SK-N-SH treated with all-trans-retinoic acid at 6 μM for 48 hours (cell line): Measurements from ENCODE around the gene ZNF423.

Experiments
- ATAC-seq: fragments of 200-7000 bp; cut with Tn5 transposase; 3 replicates; pipeline ENCODE4 v1.9.1; 2020; ENCODE audit warnings: mild to moderate bottlenecking, moderate library complexity
- ARNTL ChIP-seq: fragments of 450-650 bp; formaldehyde crosslinking; IDR thresholded peaks from 2 replicates; pipeline ENCODE4 v1.5.0; 2020; ENCODE audit warnings: low read depth, mild to moderate bottlenecking, moderate library complexity, borderline replicate concordance
- BACH2 ChIP-seq: fragments of 250-450 bp; sonication (Bioruptor Pico); IDR thresholded peaks from 2 replicates; pipeline ENCODE4 v1.9.0; 2021; ENCODE audit warnings: mild to moderate bottlenecking, borderline replicate concordance
- CSDC2 ChIP-seq: fragments of 250-450 bp; sonication (Bioruptor Pico); IDR thresholded peaks from 2 replicates; pipeline ENCODE4 v1.5.0; 2020; ENCODE audit warnings: mild to moderate bottlenecking, moderate library complexity
- CSRNP3 ChIP-seq: fragments of 250-450 bp; sonication (Bioruptor Pico); IDR thresholded peaks from 2 replicates; pipeline ENCODE4 v1.5.1; 2021; ENCODE audit warnings: mild to moderate bottlenecking, moderate library complexity
- ESRRG ChIP-seq: fragments of 250-450 bp; sonication (Bioruptor Pico); IDR thresholded peaks from 2 replicates; pipeline ENCODE4 v1.6.1; 2021; ENCODE audit warnings: mild to moderate bottlenecking
- GLIS3 ChIP-seq: fragments of 250-450 bp; sonication (Bioruptor Pico); IDR thresholded peaks from 2 replicates; pipeline ENCODE4 v1.5.0; 2020; ENCODE audit warnings: mild to moderate bottlenecking, moderate library complexity
- OSR1 ChIP-seq: fragments of 250-450 bp; sonication (Bioruptor Pico); IDR thresholded peaks from 2 replicates; pipeline ENCODE4 v1.8.0; 2022; ENCODE audit warnings: moderate library complexity, mild to moderate bottlenecking, inconsistent platforms
- POU6F1 ChIP-seq: fragments of 250-450 bp; sonication (Bioruptor Pico); IDR thresholded peaks from 2 replicates; pipeline ENCODE4 v1.8.0; 2021; ENCODE audit warnings: low read depth, mild to moderate bottlenecking, moderate library complexity, borderline replicate concordance
- PPARA ChIP-seq: fragments of 250-450 bp; sonication (Bioruptor Pico); IDR thresholded peaks from 2 replicates; pipeline ENCODE4 v1.5.0; 2020; ENCODE audit warnings: mild to moderate bottlenecking, borderline replicate concordance
- RARB ChIP-seq: fragments of 250-450 bp; sonication (Bioruptor Pico); IDR thresholded peaks from 2 replicates; pipeline ENCODE4 v1.8.0; 2021; ENCODE audit warnings: mild to moderate bottlenecking, moderate library complexity
- SNAI2 ChIP-seq: fragments of 250-450 bp; sonication (Bioruptor Pico); IDR thresholded peaks from 2 replicates; pipeline ENCODE4 v1.5.0; 2020; ENCODE audit warnings: mild to moderate bottlenecking, moderate library complexity
- TCF4 ChIP-seq: fragments of 250-450 bp; sonication (Bioruptor Pico); IDR thresholded peaks from 2 replicates; pipeline ENCODE4 v1.8.0; 2021; ENCODE audit warnings: mild to moderate bottlenecking, moderate library complexity, borderline replicate concordance
- TSHZ2 ChIP-seq: fragments of 250-450 bp; sonication (Bioruptor Pico); IDR thresholded peaks from 2 replicates; pipeline ENCODE4 v1.5.0; 2020; ENCODE audit warnings: mild to moderate bottlenecking, moderate library complexity
- ZFP3 ChIP-seq: fragments of 250-450 bp; sonication (Bioruptor Pico); IDR thresholded peaks from 2 replicates; pipeline ENCODE4 v1.5.0; 2020; ENCODE audit warnings: mild to moderate bottlenecking, moderate library complexity
- ZFP30 ChIP-seq: fragments of 450-650 bp; formaldehyde crosslinking; IDR thresholded peaks from 2 replicates; pipeline ENCODE4 v1.5.0; 2022; ENCODE audit warnings: mild to moderate bottlenecking, moderate library complexity
- ZNF565 ChIP-seq: fragments of 450-650 bp; formaldehyde crosslinking; conservative IDR thresholded peaks from 2 replicates; pipeline ENCODE4 v1.5.0; 2020; ENCODE audit warnings: low read depth, mild to moderate bottlenecking, moderate library complexity
- ZNF70 ChIP-seq: fragments of 450-650 bp; formaldehyde crosslinking; IDR thresholded peaks from 2 replicates; pipeline ENCODE4 v1.5.0; 2020; ENCODE audit warnings: mild to moderate bottlenecking, moderate library complexity
- ZNF8 ChIP-seq: fragments of 450-650 bp; formaldehyde crosslinking; IDR thresholded peaks from 2 replicates; pipeline ENCODE4 v1.5.0; 2020; ENCODE audit warnings: mild to moderate bottlenecking, moderate library complexity

ZNF423 gene

GRCh38 chr16:49763826-49764225, 92.1 kb downstream of the ZNF423 start:
- TF ChIP-seq POU6F1 (no peak), ZNF70 (CRISPR knock-in tag) (no peak), OSR1 (CRISPR knock-in tag) (no peak), RARB (no peak), GLIS3 (CRISPR knock-in tag) (no peak), ZFP3 (CRISPR knock-in tag) (no peak), ZNF565 (no peak), TCF4 (CRISPR knock-in tag) (no peak), BACH2 (CRISPR knock-in tag) (no peak), SNAI2 (CRISPR knock-in tag) (no peak), ARNTL (CRISPR knock-in tag) (no peak), CSRNP3 (CRISPR knock-in tag) (no peak), CSDC2 (CRISPR knock-in tag) (no peak), ZNF8 (CRISPR knock-in tag) (no peak)
- TF ChIP-seq, all 23 proteins: peak for 0
- no peak for ATAC-seq

GRCh38 chr16:49760815-49761214, 95.1 kb downstream of the ZNF423 start:
- ATAC-seq = no peak
- TF ChIP-seq ESRRG (CRISPR knock-in tag) (no peak), PPARA (CRISPR knock-in tag) (no peak)

GRCh38 chr16:49757559-49758069, 98.3 kb downstream of the ZNF423 start:
- no peak for ATAC-seq
- TF ChIP-seq ZFP30 (CRISPR knock-in tag) = no peak
- no peak for TF ChIP-seq ZNF70 (CRISPR knock-in tag)
- TF ChIP-seq CSRNP3 (CRISPR knock-in tag) = no peak
- no peak for TF ChIP-seq ESRRG (CRISPR knock-in tag)
- TF ChIP-seq ZNF565 = no peak
- TF ChIP-seq ARNTL (CRISPR knock-in tag) = no peak
- TF ChIP-seq CSDC2 (CRISPR knock-in tag) = no peak
- TF ChIP-seq TSHZ2 (CRISPR knock-in tag) = no peak
- TF ChIP-seq RARB = no peak

GRCh38 chr16:49756775-49757558, 98.9 kb downstream of the ZNF423 start:
- TF ChIP-seq ZNF70 (CRISPR knock-in tag) (no peak), SNAI2 (CRISPR knock-in tag) (no peak), TSHZ2 (CRISPR knock-in tag) (no peak), ZNF8 (CRISPR knock-in tag) (no peak)
- no peak for ATAC-seq
